Retinal pigment epithelial cell (primary cell): ENCODE measurements around the gene SAXO1.

Source experiments
- DNase-seq: peaks from one replicate; pipeline ENCODE4 v3.0.0-alpha.2; 2010; ENCODE audit warnings: low read depth
- H3K4me3 ChIP-seq: 2 replicates; pipeline ENCODE4 v1.5.1; 2011; ENCODE audit warnings: mild to moderate bottlenecking, low read length, control low read depth, moderate library complexity
- TF ChIP-seq, protein P1 (sequence below): conservative IDR thresholded peaks from 2 replicates; pipeline ENCODE4 v1.5.1; 2011; ENCODE audit warnings: low read depth, low read length, control low read depth, inconsistent platforms

The SAXO1 gene

DNA sequence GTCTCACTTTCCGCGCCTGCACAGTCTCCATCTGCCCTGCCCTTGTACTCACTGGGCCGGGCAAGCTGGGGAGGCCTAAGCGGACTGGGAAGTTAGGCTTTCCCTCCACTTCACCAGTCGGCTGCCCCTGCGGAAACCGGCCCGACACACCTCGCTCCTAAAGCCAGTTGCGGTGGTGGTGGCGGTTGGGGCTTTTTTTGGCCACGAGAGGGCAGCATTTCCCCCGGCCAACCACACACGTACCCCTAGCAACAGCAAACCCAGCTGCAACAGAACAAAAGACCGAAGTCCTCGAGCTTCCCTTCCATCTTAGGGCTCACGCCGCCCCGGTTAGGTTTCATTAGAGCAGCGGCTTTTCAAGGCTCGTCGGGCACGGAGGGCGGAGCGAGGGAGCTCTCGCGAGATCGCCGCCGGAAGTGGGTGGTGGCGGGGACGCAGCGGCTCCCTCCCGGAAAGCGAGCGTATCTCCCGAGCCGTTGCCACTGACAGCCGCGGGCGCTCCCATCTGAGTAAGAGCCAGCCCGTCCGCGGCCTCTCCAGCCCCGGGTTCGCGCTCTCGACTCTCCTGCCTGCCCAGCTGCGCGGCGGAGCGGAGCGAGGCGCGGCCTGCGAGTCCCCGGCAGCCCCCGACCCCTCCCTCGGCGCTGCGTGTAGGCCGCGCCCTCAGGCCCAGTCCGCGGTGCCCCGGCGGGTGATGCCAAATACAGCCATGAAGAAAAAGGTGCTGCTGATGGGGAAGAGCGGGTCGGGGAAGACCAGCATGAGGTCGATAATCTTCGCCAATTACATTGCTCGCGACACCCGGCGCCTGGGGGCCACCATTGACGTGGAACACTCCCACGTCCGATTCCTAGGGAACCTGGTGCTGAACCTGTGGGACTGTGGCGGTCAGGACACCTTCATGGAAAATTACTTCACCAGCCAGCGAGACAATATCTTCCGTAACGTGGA, 16.2 kb upstream of the SAXO1 start, which contains the start of gene RRAGA:
TSS of gene RRAGA (plus strand) at position 462 of the 951 bp plus-strand sequence. CDS start at position 695, 233 bp downstream.
- H3K4me3 ChIP-seq, result peak within 1 kb of the TSS; percentile 89
- DNase-seq, result peak; percentile 90
- TF ChIP-seq, protein P1, sequence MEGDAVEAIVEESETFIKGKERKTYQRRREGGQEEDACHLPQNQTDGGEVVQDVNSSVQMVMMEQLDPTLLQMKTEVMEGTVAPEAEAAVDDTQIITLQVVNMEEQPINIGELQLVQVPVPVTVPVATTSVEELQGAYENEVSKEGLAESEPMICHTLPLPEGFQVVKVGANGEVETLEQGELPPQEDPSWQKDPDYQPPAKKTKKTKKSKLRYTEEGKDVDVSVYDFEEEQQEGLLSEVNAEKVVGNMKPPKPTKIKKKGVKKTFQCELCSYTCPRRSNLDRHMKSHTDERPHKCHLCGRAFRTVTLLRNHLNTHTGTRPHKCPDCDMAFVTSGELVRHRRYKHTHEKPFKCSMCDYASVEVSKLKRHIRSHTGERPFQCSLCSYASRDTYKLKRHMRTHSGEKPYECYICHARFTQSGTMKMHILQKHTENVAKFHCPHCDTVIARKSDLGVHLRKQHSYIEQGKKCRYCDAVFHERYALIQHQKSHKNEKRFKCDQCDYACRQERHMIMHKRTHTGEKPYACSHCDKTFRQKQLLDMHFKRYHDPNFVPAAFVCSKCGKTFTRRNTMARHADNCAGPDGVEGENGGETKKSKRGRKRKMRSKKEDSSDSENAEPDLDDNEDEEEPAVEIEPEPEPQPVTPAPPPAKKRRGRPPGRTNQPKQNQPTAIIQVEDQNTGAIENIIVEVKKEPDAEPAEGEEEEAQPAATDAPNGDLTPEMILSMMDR, result peak; percentile 89

DNA sequence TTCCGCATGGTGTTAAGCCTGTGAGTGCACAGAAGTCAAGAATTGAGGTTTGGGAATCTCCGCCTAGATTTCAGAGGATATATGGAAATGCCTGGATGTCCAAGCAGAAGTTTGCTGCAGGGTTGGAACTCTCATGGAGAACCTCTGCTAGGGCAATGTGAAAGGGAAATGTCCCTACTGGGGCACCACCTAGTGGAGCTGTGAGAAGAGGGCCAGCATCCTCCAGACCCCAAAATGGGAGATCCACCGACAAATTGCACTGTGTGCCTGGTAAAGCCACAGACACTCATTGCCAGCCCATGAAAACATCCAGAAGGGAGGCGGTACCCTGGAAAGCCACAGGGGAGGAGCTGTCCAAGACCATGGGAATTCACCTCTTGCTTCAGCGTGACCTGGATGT, 3.6 kb upstream of the SAXO1 start:
- DNase-seq, result no peak
- TF ChIP-seq, protein P1, result no peak

DNA sequence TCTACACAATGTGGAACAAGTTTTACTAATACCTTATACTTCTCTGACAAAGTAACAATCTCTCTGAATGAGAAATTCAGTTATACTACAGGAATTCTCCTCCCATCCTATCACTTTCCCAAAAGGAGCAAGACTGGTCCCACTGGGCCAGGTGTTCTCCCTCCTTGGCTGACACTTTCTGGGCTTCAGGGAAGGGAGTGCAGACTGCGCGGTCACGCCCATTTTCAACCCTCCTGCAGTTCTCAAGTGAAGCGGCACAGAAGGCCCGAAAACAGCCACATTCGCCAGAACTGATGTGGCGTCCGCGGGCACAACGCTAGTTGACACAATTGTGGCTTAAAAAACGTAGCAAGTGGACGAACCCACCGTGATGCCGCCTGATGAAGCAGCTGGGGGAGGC, 603 bp downstream of the SAXO1 start:
- TF ChIP-seq, protein P1, result no peak
- no peak for DNase-seq
- H3K4me3 ChIP-seq, result no peak overlapping the region

More for the DNA sequence above, 3.6 kb upstream of the SAXO1 start:
- H3K4me3 ChIP-seq, result no peak overlapping the region

DNA sequence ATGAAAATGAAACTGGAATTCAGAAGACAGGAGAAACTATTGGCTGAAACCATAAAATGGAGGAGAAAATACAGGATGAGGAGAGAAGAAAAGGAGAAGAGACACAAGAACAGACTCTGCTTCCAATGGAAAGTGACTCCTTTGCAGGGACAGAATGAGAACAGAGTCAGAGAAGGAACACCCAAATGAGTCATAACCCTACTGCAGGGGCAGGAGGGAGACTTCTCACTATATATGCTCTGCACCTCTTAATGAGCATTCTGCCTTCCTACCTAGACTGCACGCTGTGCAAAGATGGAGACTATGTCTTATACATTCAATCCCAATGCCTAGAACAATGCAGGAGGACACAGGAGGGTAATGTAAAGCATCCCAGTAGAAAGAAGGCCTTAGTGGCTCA, 2.1 kb downstream of the SAXO1 start:
- H3K4me3 ChIP-seq, result no peak overlapping the region
- TF ChIP-seq, protein P1, result no peak
- DNase-seq, result no peak

DNA sequence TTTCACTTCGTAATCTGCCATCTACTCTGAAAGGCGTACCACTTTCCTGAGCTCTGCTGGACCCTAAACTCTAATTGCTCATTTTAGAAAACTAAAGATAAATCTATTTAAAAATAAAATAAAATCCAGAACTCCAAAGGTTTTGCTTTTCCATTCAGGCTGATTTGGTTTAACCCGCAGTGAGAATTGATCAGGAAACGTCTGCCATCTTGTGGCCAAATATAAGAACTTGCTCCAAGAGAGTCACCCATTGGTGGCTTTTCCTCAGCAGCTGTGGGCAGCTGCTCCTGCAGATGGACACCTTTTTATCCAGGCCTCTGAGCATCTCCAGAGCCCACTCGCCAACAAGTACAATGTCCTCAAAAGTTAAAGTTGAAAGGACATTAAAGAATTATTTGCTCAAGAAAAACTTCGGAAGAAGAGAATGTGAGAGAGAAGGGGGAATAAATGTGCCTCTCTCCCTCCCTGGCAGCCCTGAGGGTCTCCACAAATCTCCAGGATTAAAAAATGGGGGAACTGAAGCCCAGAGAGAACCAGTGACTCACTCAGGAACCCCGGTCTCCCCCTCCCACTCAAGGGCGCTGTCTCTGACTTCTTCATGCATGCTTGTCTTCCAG, 4.1 kb downstream of the SAXO1 start:
- DNase-seq, result no peak
- H3K4me3 ChIP-seq, result no peak overlapping the region
- TF ChIP-seq, protein P1, result peak; percentile 68

DNA sequence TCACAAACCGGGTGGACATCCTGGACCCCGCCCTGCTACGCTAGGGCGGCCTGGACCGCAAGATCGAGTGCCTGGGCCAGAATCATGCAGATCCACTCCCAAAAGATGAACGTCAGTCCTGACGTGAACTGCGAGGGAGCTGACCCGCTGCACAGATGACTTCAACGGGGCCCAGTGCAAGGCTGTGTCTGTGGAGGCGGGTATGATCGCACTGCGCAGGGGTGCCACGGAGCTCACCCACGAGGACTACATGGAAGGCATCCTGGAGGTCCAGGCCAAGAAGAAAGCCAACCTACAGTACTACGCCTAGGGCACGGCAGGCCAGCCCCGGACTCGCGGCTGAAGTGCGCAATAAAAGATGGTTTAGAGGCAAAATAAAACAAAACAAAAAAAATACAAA, 5.2 kb downstream of the SAXO1 start:
- DNase-seq, result no peak
- no peak overlapping the region for H3K4me3 ChIP-seq
- TF ChIP-seq, protein P1, result no peak
